ENCODE results near the gene DPCD.
A peak's percentile ranks its signal among the peaks of the same experiment; 100 is the strongest.

DPCD gene

GRCh38 chr10:101570428-101571270, 17.5 kb upstream of the DPCD start:
- no peak for ATAC-seq (replicated peaks; ENCODE audit: extremely low read depth, poor library complexity, severe bottlenecking)
- no peak for DNase-seq (ENCODE audit: low spot score in 2 of 2)
- H3K27me3 Mint-ChIP-seq: peaks cover 45% of the 10 kb centered on the region
- H3K9me3 Mint-ChIP-seq: no peaks in the 10 kb centered on the region
- H3K4me3 Mint-ChIP-seq: peak overlapping the region; percentile 71
- H3K4me1 Mint-ChIP-seq: peaks cover 11% of the 10 kb centered on the region
- peaks cover 3% of the 10 kb centered on the region for H3K36me3 Mint-ChIP-seq (ENCODE audit: insufficient read depth)
- no peak overlapping the region for H3K27ac Mint-ChIP-seq (ENCODE audit: low read depth)

- Mint-ChIP-seq H3K27ac (ENCODE audit: low read depth) (no peak overlapping the region), H3K4me1 (peaks cover 11% of the 10 kb centered on the region), H3K4me3 (no peak overlapping the region), H3K36me3 (ENCODE audit: insufficient read depth) (peaks cover 3% of the 10 kb centered on the region), H3K9me3 (no peaks in the 10 kb centered on the region), H3K27me3 (peaks cover 38% of the 10 kb centered on the region)
- DNase-seq (ENCODE audit: low spot score in 2 of 2) (no peak), ATAC-seq (replicated peaks; ENCODE audit: extremely low read depth, poor library complexity, severe bottlenecking) (no peak)
Observed at GRCh38 chr10:101571271-101571925, 16.7 kb upstream of the DPCD start.

GRCh38 chr10:101572126-101572525, 16.0 kb upstream of the DPCD start:
- Mint-ChIP-seq H3K27me3 (peaks cover 30% of the 10 kb centered on the region), H3K4me3 (no peak overlapping the region), H3K4me1 (peaks cover 11% of the 10 kb centered on the region), H3K27ac (ENCODE audit: low read depth) (no peak overlapping the region), H3K36me3 (ENCODE audit: insufficient read depth) (peaks cover 3% of the 10 kb centered on the region), H3K9me3 (no peaks in the 10 kb centered on the region)
- DNase-seq (ENCODE audit: low spot score in 2 of 2): no peak
- ATAC-seq (replicated peaks; ENCODE audit: extremely low read depth, poor library complexity, severe bottlenecking): no peak

- peaks cover 24% of the 10 kb centered on the region for H3K27me3 Mint-ChIP-seq
- peaks cover 11% of the 10 kb centered on the region for H3K4me1 Mint-ChIP-seq
- H3K4me3 Mint-ChIP-seq: no peak overlapping the region
- DNase-seq (ENCODE audit: low spot score in 2 of 2): no peak
- ATAC-seq (replicated peaks; ENCODE audit: extremely low read depth, poor library complexity, severe bottlenecking): no peak
- H3K27ac Mint-ChIP-seq (ENCODE audit: low read depth): no peak overlapping the region
- H3K9me3 Mint-ChIP-seq: no peaks in the 10 kb centered on the region
- peaks cover 3% of the 10 kb centered on the region for H3K36me3 Mint-ChIP-seq (ENCODE audit: insufficient read depth)
Observed at GRCh38 chr10:101572785-101573184, 15.3 kb upstream of the DPCD start.

- ATAC-seq (replicated peaks; ENCODE audit: extremely low read depth, poor library complexity, severe bottlenecking): no peak
- H3K9me3 Mint-ChIP-seq: no peaks in the 10 kb centered on the region
- peaks cover 10% of the 10 kb centered on the region for H3K27me3 Mint-ChIP-seq
- H3K36me3 Mint-ChIP-seq (ENCODE audit: insufficient read depth): peaks cover 3% of the 10 kb centered on the region
- H3K27ac Mint-ChIP-seq (ENCODE audit: low read depth): peak overlapping the region; percentile 64
- peaks cover 11% of the 10 kb centered on the region for H3K4me1 Mint-ChIP-seq
- no peak overlapping the region for H3K4me3 Mint-ChIP-seq
- no peak for DNase-seq (ENCODE audit: low spot score in 2 of 2)
Observed at GRCh38 chr10:101573885-101574753, 14.0 kb upstream of the DPCD start.

GRCh38 chr10:101575091-101575490, 13.0 kb upstream of the DPCD start:
- DNase-seq (ENCODE audit: low spot score in 2 of 2) (no peak), ATAC-seq (replicated peaks; ENCODE audit: extremely low read depth, poor library complexity, severe bottlenecking) (no peak)
- Mint-ChIP-seq H3K27me3 (peaks cover under 1% of the 10 kb centered on the region), H3K27ac (ENCODE audit: low read depth) (no peak overlapping the region), H3K4me3 (no peak overlapping the region), H3K36me3 (ENCODE audit: insufficient read depth) (peaks cover 2% of the 10 kb centered on the region), H3K4me1 (peaks cover 5% of the 10 kb centered on the region), H3K9me3 (no peaks in the 10 kb centered on the region)

GRCh38 chr10:101575580-101576210, 12.4 kb upstream of the DPCD start:
- DNase-seq (ENCODE audit: low spot score in 2 of 2) (no peak), ATAC-seq (replicated peaks; ENCODE audit: extremely low read depth, poor library complexity, severe bottlenecking) (no peak)

GRCh38 chr10:101576211-101576863, 11.8 kb upstream of the DPCD start:
- no peak for ATAC-seq (replicated peaks; ENCODE audit: extremely low read depth, poor library complexity, severe bottlenecking)
- Mint-ChIP-seq H3K27me3 (no peaks in the 10 kb centered on the region), H3K9me3 (no peaks in the 10 kb centered on the region), H3K4me3 (no peak overlapping the region), H3K27ac (ENCODE audit: low read depth) (no peak overlapping the region), H3K36me3 (ENCODE audit: insufficient read depth) (no peaks in the 10 kb centered on the region), H3K4me1 (no peaks in the 10 kb centered on the region)
- no peak for DNase-seq (ENCODE audit: low spot score in 2 of 2)

More at GRCh38 chr10:101575580-101576210, 12.4 kb upstream of the DPCD start:
- H3K4me1 Mint-ChIP-seq: peaks cover 2% of the 10 kb centered on the region
- H3K36me3 Mint-ChIP-seq (ENCODE audit: insufficient read depth): peaks cover 1% of the 10 kb centered on the region
- H3K27me3 Mint-ChIP-seq: no peaks in the 10 kb centered on the region
- H3K4me3 Mint-ChIP-seq: no peak overlapping the region
- H3K9me3 Mint-ChIP-seq: no peaks in the 10 kb centered on the region
- no peak overlapping the region for H3K27ac Mint-ChIP-seq (ENCODE audit: low read depth)

DNA sequence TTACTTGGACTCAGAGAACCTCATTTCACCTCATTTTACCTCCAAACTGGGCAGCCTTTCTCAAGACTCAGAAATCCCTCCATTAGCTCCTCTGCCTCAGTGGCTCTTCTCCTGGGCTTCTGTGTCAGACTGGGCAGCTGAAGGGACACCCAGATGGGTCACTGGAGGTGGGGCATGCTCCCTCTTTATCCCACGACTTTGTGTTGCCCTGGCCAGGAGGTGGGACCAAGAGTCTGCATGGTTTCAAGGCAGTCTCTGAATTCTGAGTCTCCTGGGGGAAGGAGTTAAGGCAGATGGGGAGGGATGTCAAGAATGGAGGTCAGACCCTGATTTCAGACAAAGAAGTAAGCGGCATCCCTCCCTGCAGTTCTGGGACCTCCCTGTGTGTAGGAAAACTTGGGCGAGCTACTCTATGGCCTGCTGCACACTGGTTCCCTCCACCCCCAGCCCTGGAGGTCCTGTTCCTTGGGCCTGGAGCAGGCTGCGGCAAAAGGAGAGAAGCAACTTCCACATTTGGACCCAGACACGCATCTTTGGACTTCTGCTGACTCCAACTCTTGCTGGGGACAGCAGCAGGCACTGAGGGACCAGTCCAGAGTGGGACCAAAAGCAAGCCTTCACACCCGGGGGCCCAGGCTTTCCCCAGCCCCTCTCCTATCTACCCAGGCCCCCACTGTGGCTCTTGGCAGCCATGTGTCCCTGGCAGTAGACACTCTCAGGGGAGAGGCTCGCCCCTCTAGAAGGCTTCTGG, 10.8 kb upstream of the DPCD start:
- Mint-ChIP-seq H3K4me3 (no peak overlapping the region), H3K36me3 (ENCODE audit: insufficient read depth) (peaks cover 5% of the 10 kb centered on the region), H3K9me3 (no peaks in the 10 kb centered on the region), H3K27ac (ENCODE audit: low read depth) (peak overlapping the region; percentile 32), H3K4me1 (no peaks in the 10 kb centered on the region), H3K27me3 (no peaks in the 10 kb centered on the region)
- DNase-seq (ENCODE audit: low spot score in 2 of 2) (no peak), ATAC-seq (replicated peaks; ENCODE audit: extremely low read depth, poor library complexity, severe bottlenecking) (no peak)

- Mint-ChIP-seq H3K27ac (ENCODE audit: low read depth) (peak overlapping the region; percentile 29), H3K4me3 (no peak overlapping the region), H3K4me1 (no peaks in the 10 kb centered on the region), H3K9me3 (no peaks in the 10 kb centered on the region), H3K27me3 (no peaks in the 10 kb centered on the region), H3K36me3 (ENCODE audit: insufficient read depth) (peaks cover 5% of the 10 kb centered on the region)
- DNase-seq (ENCODE audit: low spot score in 2 of 2): no peak
- ATAC-seq (replicated peaks; ENCODE audit: extremely low read depth, poor library complexity, severe bottlenecking): no peak
Observed at GRCh38 chr10:101578192-101578591, 9.9 kb upstream of the DPCD start.

DNA sequence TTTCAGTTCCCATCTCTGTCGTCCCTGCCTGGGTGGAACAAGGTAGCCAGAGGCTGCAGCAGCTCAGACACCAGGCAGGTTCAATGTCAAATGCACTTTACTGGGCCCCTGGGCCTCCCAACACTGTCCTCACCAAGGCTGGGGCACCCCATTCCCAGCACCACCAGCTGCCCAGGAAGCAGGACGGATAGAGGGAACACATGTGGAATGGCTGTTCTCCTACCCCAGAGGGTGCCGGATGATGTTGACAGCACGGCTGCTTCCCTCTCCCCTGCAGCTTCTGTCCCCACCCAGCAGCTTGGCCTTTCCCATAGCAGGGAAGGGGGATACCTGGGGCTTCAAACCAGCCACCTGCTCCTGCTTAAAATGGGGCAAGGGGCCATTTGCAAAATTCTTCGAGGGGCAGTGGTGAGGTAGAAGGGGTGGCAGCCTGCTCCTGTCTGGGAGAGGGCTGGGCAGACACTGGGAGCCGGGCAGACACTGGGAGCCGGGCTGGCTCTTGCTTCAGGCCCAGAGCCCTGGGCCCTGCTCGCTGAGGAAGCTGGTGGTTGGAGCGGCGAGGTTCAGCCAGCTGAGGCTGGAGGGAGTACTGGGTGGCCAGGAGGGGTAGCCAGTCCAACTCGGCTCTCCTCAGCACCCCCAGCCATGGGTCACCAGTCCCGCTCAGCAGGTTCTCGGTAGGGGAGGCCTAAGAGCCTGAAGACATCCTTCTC, 9.2 kb upstream of the DPCD start:
- Mint-ChIP-seq H3K4me1 (no peaks in the 10 kb centered on the region), H3K9me3 (no peaks in the 10 kb centered on the region), H3K27ac (ENCODE audit: low read depth) (peak overlapping the region; percentile 29), H3K27me3 (no peaks in the 10 kb centered on the region), H3K36me3 (ENCODE audit: insufficient read depth) (peaks cover 5% of the 10 kb centered on the region), H3K4me3 (no peak overlapping the region)
- ATAC-seq (replicated peaks; ENCODE audit: extremely low read depth, poor library complexity, severe bottlenecking) (no peak), DNase-seq (ENCODE audit: low spot score in 2 of 2) (no peak)
